HEK293 (cell line): ENCODE measurements around the gene PPARG.

Experiments
- CTCF ChIA-PET: fragments of 350-600 bp; formaldehyde crosslinking; extraction: SDS; loops from one replicate; lab custom pipeline; 2021; ENCODE audit warnings: antibody characterized with exemption; lab: Yijun Ruan, JAX
- POLR2A ChIA-PET: fragments of 300-600 bp; formaldehyde crosslinking; extraction: SDS; loops from one replicate; lab custom pipeline; 2020; ENCODE audit warnings: antibody characterized with exemption, inconsistent platforms; lab: Yijun Ruan, JAX
- H3K27ac ChIP-seq: fragments of 200-500 bp; sonication (Bioruptor generic); 2 replicates; pipeline ENCODE4 v1.5.1; 2014; ENCODE audit warnings: low read depth, low read length, control low read depth, inconsistent platforms; ENCODE audit errors: extremely low read depth
- H3K36me3 ChIP-seq, 2 experiments: fragments of 200-500 bp in 1 of 2; sonication (Bioruptor generic) in 1 of 2; 1 replicate in 1 of 2; 2 replicates in 1 of 2; pipeline ENCODE4 v1.5.1; 2014 to 2017; ENCODE audit warnings: inconsistent platforms in 2 of 2, low read length in 2 of 2; ENCODE audit not compliant: control insufficient read depth in 2 of 2, insufficient read depth in 1 of 2
- H3K4me1 ChIP-seq: fragments of 200-500 bp; sonication (Bioruptor generic); 2 replicates; pipeline ENCODE4 v1.5.1; 2014; ENCODE audit warnings: mild to moderate bottlenecking, low read length, inconsistent platforms; ENCODE audit not compliant: control insufficient read depth, insufficient read depth
- H3K4me3 ChIP-seq: 2 replicates; pipeline ENCODE4 v1.5.1; 2011; ENCODE audit warnings: low read depth, mild to moderate bottlenecking, control low read depth, low read length, moderate library complexity
- H3K9me3 ChIP-seq: fragments of 200-500 bp; sonication (Bioruptor generic); 2 replicates; pipeline ENCODE4 v1.5.1; 2014; ENCODE audit warnings: low read depth, low read length, inconsistent platforms; ENCODE audit not compliant: control insufficient read depth, insufficient read depth
- BCL11B ChIP-seq: fragments of 450-650 bp; formaldehyde crosslinking; IDR thresholded peaks from 2 replicates; pipeline ENCODE4 v1.5.1; 2016; ENCODE audit warnings: low read depth, missing biosample characterization, missing genetic modification characterization
- GLIS1 ChIP-seq: fragments of 450-650 bp; formaldehyde crosslinking; IDR thresholded peaks from 2 replicates; pipeline ENCODE4 v1.5.1; 2016; ENCODE audit warnings: missing biosample characterization, missing genetic modification characterization
- GLIS2 ChIP-seq: fragments of 450-650 bp; formaldehyde crosslinking; IDR thresholded peaks from 2 replicates; pipeline ENCODE4 v1.5.1; 2016; ENCODE audit warnings: missing biosample characterization, missing genetic modification characterization
- PRDM1 ChIP-seq: fragments of 450-650 bp; formaldehyde crosslinking; IDR thresholded peaks from 2 replicates; pipeline ENCODE4; 2016; ENCODE audit warnings: missing biosample characterization, missing genetic modification characterization
- ZBTB17 ChIP-seq: fragments of 450-650 bp; formaldehyde crosslinking; IDR thresholded peaks from 2 replicates; pipeline ENCODE4 v1.5.1; 2016; ENCODE audit warnings: missing biosample characterization, missing genetic modification characterization
- ZFP41 ChIP-seq: fragments of 450-650 bp; formaldehyde crosslinking; IDR thresholded peaks from 2 replicates; pipeline ENCODE4 v1.5.1; 2016; ENCODE audit warnings: missing biosample characterization, missing genetic modification characterization, borderline replicate concordance
- ZNF214 ChIP-seq: fragments of 450-650 bp; formaldehyde crosslinking; IDR thresholded peaks from 2 replicates; pipeline ENCODE4 v1.5.1; 2017; ENCODE audit warnings: missing biosample characterization, mild to moderate bottlenecking, missing genetic modification characterization, borderline replicate concordance
- ZNF394 ChIP-seq: fragments of 450-650 bp; formaldehyde crosslinking; IDR thresholded peaks from 2 replicates; pipeline ENCODE4 v1.5.1; 2016; ENCODE audit warnings: missing biosample characterization, missing genetic modification characterization, mild to moderate bottlenecking, moderate library complexity, borderline replicate concordance
- ZNF501 ChIP-seq: fragments of 450-650 bp; formaldehyde crosslinking; IDR thresholded peaks from 2 replicates; pipeline ENCODE4 v1.5.1; 2016; ENCODE audit warnings: missing biosample characterization, missing genetic modification characterization
- ZNF558 ChIP-seq: fragments of 450-650 bp; formaldehyde crosslinking; IDR thresholded peaks from 2 replicates; pipeline ENCODE4 v1.5.1; 2016; ENCODE audit warnings: missing biosample characterization, missing genetic modification characterization
- ZNF768 ChIP-seq: fragments of 450-650 bp; formaldehyde crosslinking; IDR thresholded peaks from 2 replicates; pipeline ENCODE4 v1.5.1; 2018; ENCODE audit warnings: missing biosample characterization, mild to moderate bottlenecking, missing genetic modification characterization
- TF ChIP-seq, protein P1 (sequence below): fragments of 450-650 bp; formaldehyde crosslinking; IDR thresholded peaks from 2 replicates; pipeline ENCODE4 v1.5.1; 2016; ENCODE audit warnings: missing biosample characterization, missing genetic modification characterization, low read depth
- TF ChIP-seq, protein P2 (sequence below): fragments of 450-650 bp; formaldehyde crosslinking; IDR thresholded peaks from 2 replicates; pipeline ENCODE4 v1.5.1; 2017; ENCODE audit warnings: missing biosample characterization, missing genetic modification characterization
- TF ChIP-seq, protein P3 (sequence below): fragments of 450-650 bp; formaldehyde crosslinking; IDR thresholded peaks from 2 replicates; pipeline ENCODE4 v1.5.1; 2016; ENCODE audit warnings: missing biosample characterization, missing genetic modification characterization
- TF ChIP-seq, protein P4 (sequence below): fragments of 450-650 bp; formaldehyde crosslinking; conservative IDR thresholded peaks from 2 replicates; pipeline ENCODE4 v1.5.1; 2016; ENCODE audit warnings: low read depth, missing biosample characterization, missing genetic modification characterization
- TF ChIP-seq, protein P5 (sequence below): fragments of 450-650 bp; formaldehyde crosslinking; IDR thresholded peaks from 2 replicates; pipeline ENCODE4 v1.5.1; 2016; ENCODE audit warnings: missing biosample characterization, missing genetic modification characterization
- TF ChIP-seq, protein P6 (sequence below): fragments of 450-650 bp; formaldehyde crosslinking; IDR thresholded peaks from 2 replicates; pipeline ENCODE4 v1.5.1; 2017; ENCODE audit warnings: missing biosample characterization, missing genetic modification characterization

PPARG gene

GRCh38 chr3:12392101-12392878 lies 103.4 kb downstream of the PPARG start:
- TF ChIP-seq GLIS2 (tag by site-specific recombination) (no peak), PRDM1 (tag by site-specific recombination) (no peak), ZNF768 (tag by site-specific recombination) (0 out of 2 replicates have a peak, but pooled peaks have one; percentile 30)
- H3K4me1 ChIP-seq, result peaks cover 4% of the 10 kb centered on the region; the same call in 1 of the 2 replicates
- no peak overlapping the region for H3K4me3 ChIP-seq
- POLR2A ChIA-PET, result no interaction called here
- CTCF ChIA-PET, result no interaction called here
- H3K36me3 ChIP-seq, result no peaks in the 10 kb centered on the region
- no peaks in the 10 kb centered on the region for H3K9me3 ChIP-seq
- H3K27ac ChIP-seq, result no peak overlapping the region

DNA sequence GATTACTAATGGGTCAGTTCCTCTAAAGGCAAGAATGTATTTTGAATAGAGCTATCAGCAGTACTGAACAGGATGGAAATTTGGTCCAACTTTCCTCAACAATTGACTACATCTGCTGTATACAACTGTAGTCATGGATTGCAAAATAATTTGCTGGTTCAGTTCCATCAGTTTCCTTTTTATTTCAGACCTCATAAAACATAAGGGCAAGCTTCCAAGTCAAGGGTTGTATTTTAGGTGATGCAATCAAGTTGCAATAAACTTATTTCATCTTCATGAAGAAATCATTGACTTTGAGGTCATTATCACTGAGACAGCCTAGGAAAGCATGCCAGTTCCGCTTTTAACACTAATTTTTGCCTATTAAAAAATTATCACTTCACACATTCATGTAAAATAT lies 105.0 kb downstream of the PPARG start:
- ChIA-PET CTCF (no interaction called here), POLR2A (no interaction called here)
- no peak overlapping the region for H3K27ac ChIP-seq
- TF ChIP-seq, protein P1, sequence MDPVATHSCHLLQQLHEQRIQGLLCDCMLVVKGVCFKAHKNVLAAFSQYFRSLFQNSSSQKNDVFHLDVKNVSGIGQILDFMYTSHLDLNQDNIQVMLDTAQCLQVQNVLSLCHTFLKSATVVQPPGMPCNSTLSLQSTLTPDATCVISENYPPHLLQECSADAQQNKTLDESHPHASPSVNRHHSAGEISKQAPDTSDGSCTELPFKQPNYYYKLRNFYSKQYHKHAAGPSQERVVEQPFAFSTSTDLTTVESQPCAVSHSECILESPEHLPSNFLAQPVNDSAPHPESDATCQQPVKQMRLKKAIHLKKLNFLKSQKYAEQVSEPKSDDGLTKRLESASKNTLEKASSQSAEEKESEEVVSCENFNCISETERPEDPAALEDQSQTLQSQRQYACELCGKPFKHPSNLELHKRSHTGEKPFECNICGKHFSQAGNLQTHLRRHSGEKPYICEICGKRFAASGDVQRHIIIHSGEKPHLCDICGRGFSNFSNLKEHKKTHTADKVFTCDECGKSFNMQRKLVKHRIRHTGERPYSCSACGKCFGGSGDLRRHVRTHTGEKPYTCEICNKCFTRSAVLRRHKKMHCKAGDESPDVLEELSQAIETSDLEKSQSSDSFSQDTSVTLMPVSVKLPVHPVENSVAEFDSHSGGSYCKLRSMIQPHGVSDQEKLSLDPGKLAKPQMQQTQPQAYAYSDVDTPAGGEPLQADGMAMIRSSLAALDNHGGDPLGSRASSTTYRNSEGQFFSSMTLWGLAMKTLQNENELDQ, result no peak
- TF ChIP-seq, protein P2, sequence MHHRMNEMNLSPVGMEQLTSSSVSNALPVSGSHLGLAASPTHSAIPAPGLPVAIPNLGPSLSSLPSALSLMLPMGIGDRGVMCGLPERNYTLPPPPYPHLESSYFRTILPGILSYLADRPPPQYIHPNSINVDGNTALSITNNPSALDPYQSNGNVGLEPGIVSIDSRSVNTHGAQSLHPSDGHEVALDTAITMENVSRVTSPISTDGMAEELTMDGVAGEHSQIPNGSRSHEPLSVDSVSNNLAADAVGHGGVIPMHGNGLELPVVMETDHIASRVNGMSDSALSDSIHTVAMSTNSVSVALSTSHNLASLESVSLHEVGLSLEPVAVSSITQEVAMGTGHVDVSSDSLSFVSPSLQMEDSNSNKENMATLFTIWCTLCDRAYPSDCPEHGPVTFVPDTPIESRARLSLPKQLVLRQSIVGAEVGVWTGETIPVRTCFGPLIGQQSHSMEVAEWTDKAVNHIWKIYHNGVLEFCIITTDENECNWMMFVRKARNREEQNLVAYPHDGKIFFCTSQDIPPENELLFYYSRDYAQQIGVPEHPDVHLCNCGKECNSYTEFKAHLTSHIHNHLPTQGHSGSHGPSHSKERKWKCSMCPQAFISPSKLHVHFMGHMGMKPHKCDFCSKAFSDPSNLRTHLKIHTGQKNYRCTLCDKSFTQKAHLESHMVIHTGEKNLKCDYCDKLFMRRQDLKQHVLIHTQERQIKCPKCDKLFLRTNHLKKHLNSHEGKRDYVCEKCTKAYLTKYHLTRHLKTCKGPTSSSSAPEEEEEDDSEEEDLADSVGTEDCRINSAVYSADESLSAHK (tag by site-specific recombination), result peak; percentile 44; the same call in 1 of the 2 replicates
- no peak for TF ChIP-seq ZFP41
- TF ChIP-seq, protein P3, sequence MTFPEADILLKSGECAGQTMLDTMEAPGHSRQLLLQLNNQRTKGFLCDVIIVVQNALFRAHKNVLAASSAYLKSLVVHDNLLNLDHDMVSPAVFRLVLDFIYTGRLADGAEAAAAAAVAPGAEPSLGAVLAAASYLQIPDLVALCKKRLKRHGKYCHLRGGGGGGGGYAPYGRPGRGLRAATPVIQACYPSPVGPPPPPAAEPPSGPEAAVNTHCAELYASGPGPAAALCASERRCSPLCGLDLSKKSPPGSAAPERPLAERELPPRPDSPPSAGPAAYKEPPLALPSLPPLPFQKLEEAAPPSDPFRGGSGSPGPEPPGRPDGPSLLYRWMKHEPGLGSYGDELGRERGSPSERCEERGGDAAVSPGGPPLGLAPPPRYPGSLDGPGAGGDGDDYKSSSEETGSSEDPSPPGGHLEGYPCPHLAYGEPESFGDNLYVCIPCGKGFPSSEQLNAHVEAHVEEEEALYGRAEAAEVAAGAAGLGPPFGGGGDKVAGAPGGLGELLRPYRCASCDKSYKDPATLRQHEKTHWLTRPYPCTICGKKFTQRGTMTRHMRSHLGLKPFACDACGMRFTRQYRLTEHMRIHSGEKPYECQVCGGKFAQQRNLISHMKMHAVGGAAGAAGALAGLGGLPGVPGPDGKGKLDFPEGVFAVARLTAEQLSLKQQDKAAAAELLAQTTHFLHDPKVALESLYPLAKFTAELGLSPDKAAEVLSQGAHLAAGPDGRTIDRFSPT (tag by site-specific recombination), result no peak
- TF ChIP-seq ZNF214 (tag by site-specific recombination), result no peak
- TF ChIP-seq, protein P4, sequence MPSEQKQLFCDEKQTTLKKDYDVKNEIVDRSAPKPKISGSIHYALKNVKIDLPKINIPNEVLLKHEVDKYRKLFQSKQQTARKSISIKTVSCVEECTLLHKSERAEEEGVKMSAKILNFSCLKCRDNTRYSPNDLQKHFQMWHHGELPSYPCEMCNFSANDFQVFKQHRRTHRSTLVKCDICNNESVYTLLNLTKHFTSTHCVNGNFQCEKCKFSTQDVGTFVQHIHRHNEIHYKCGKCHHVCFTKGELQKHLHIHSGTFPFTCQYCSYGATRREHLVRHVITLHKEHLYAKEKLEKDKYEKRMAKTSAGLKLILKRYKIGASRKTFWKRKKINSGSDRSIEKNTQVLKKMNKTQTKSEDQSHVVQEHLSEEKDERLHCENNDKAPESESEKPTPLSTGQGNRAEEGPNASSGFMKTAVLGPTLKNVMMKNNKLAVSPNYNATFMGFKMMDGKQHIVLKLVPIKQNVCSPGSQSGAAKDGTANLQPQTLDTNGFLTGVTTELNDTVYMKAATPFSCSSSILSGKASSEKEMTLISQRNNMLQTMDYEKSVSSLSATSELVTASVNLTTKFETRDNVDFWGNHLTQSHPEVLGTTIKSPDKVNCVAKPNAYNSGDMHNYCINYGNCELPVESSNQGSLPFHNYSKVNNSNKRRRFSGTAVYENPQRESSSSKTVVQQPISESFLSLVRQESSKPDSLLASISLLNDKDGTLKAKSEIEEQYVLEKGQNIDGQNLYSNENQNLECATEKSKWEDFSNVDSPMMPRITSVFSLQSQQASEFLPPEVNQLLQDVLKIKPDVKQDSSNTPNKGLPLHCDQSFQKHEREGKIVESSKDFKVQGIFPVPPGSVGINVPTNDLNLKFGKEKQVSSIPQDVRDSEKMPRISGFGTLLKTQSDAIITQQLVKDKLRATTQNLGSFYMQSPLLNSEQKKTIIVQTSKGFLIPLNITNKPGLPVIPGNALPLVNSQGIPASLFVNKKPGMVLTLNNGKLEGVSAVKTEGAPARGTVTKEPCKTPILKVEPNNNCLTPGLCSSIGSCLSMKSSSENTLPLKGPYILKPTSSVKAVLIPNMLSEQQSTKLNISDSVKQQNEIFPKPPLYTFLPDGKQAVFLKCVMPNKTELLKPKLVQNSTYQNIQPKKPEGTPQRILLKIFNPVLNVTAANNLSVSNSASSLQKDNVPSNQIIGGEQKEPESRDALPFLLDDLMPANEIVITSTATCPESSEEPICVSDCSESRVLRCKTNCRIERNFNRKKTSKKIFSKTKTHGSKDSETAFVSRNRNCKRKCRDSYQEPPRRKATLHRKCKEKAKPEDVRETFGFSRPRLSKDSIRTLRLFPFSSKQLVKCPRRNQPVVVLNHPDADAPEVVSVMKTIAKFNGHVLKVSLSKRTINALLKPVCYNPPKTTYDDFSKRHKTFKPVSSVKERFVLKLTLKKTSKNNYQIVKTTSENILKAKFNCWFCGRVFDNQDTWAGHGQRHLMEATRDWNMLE (tag by site-specific recombination), result peak; percentile 66
- no peak for TF ChIP-seq GLIS1 (tag by site-specific recombination)
- TF ChIP-seq, protein P5, sequence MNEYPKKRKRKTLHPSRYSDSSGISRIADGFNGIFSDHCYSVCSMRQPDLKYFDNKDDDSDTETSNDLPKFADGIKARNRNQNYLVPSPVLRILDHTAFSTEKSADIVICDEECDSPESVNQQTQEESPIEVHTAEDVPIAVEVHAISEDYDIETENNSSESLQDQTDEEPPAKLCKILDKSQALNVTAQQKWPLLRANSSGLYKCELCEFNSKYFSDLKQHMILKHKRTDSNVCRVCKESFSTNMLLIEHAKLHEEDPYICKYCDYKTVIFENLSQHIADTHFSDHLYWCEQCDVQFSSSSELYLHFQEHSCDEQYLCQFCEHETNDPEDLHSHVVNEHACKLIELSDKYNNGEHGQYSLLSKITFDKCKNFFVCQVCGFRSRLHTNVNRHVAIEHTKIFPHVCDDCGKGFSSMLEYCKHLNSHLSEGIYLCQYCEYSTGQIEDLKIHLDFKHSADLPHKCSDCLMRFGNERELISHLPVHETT, result no peak
- no peak for TF ChIP-seq ZNF394
- TF ChIP-seq ZBTB17 (tag by site-specific recombination), result peak; percentile 81
- TF ChIP-seq ZNF501 (tag by site-specific recombination), result no peak
- TF ChIP-seq ZNF558 (tag by site-specific recombination), result peak; percentile 68; the same call in 1 of the 2 replicates
- TF ChIP-seq, protein P6, sequence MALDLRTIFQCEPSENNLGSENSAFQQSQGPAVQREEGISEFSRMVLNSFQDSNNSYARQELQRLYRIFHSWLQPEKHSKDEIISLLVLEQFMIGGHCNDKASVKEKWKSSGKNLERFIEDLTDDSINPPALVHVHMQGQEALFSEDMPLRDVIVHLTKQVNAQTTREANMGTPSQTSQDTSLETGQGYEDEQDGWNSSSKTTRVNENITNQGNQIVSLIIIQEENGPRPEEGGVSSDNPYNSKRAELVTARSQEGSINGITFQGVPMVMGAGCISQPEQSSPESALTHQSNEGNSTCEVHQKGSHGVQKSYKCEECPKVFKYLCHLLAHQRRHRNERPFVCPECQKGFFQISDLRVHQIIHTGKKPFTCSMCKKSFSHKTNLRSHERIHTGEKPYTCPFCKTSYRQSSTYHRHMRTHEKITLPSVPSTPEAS (tag by site-specific recombination), result 0 out of 2 replicates have a peak, but pooled peaks have one; percentile 26
- no peak for TF ChIP-seq BCL11B (tag by site-specific recombination)

More for the DNA sequence above, 105.0 kb downstream of the PPARG start:
- Histone ChIP-seq H3K36me3 (no peaks in the 10 kb centered on the region), H3K4me1 (peaks cover 4% of the 10 kb centered on the region; the same call in 1 of the 2 replicates), H3K4me3 (no peak overlapping the region), H3K9me3 (no peaks in the 10 kb centered on the region)
